ENCODE results near the gene TMEM134. TPM values are rescaled to one million over a fixed set of nuclear protein-coding genes. Genes with fewer than 3 reads are reported as not detected.

Gene TMEM134
- total and polyA plus RNA-seq, 5 donors, result 61.7 to 82.3 (median 66.4) TPM

- ATAC-seq, result no peak
- H3K27me3 ChIP-seq (ENCODE audit: control insufficient read depth, insufficient read depth), result no peaks in the 10 kb centered on the region
- WGBS, result 88% methylated on average over 34 of the region's 34 CpGs
Observed at GRCh38 chr11:67423891-67424613, 45.0 kb downstream of the TMEM134 start.

GRCh38 chr11:67423466-67423865, 45.6 kb downstream of the TMEM134 start:
- intact Hi-C loops (cut with DNase I), result no loop called here
- 93% methylated on average over 13 of the region's 13 CpGs for WGBS
- DNase-seq (no peak), ATAC-seq (no peak)
- no peaks in the 10 kb centered on the region for H3K9me3 ChIP-seq (ENCODE audit: control insufficient read depth, low read length)
- H3K27ac ChIP-seq (ENCODE audit: low read length), result no peak overlapping the region
- no peaks in the 10 kb centered on the region for H3K27me3 ChIP-seq (ENCODE audit: control insufficient read depth, insufficient read depth)
- H3K4me3 ChIP-seq (ENCODE audit: low read length), result no peak overlapping the region
- peaks cover 7% of the 10 kb centered on the region for H3K4me1 ChIP-seq (ENCODE audit: control insufficient read depth, insufficient read depth, low read length)

More at GRCh38 chr11:67423891-67424613, 45.0 kb downstream of the TMEM134 start:
- peak in 1 of 3 donors; percentile 61 for DNase-seq
- intact Hi-C loops (cut with DNase I), result no loop called here
- H3K4me1 ChIP-seq (ENCODE audit: control insufficient read depth, insufficient read depth, low read length), result peaks cover 7% of the 10 kb centered on the region
- H3K4me3 ChIP-seq (ENCODE audit: low read length), result no peak overlapping the region
- H3K27ac ChIP-seq (ENCODE audit: low read length), result no peak overlapping the region
- no peaks in the 10 kb centered on the region for H3K9me3 ChIP-seq (ENCODE audit: control insufficient read depth, low read length)

- Histone ChIP-seq H3K9me3 (ENCODE audit: control insufficient read depth, low read length) (no peaks in the 10 kb centered on the region), H3K27me3 (ENCODE audit: control insufficient read depth, insufficient read depth) (no peaks in the 10 kb centered on the region), H3K27ac (ENCODE audit: low read length) (no peak overlapping the region), H3K4me3 (ENCODE audit: low read length) (no peak overlapping the region), H3K4me1 (ENCODE audit: control insufficient read depth, insufficient read depth, low read length) (peaks cover 7% of the 10 kb centered on the region)
- intact Hi-C loops (cut with DNase I), result no loop called here
- ATAC-seq (no peak), DNase-seq (no peak)
- 69% methylated on average over 6 of the region's 6 CpGs for WGBS
Observed at GRCh38 chr11:67422891-67423290, 46.2 kb downstream of the TMEM134 start.

DNA sequence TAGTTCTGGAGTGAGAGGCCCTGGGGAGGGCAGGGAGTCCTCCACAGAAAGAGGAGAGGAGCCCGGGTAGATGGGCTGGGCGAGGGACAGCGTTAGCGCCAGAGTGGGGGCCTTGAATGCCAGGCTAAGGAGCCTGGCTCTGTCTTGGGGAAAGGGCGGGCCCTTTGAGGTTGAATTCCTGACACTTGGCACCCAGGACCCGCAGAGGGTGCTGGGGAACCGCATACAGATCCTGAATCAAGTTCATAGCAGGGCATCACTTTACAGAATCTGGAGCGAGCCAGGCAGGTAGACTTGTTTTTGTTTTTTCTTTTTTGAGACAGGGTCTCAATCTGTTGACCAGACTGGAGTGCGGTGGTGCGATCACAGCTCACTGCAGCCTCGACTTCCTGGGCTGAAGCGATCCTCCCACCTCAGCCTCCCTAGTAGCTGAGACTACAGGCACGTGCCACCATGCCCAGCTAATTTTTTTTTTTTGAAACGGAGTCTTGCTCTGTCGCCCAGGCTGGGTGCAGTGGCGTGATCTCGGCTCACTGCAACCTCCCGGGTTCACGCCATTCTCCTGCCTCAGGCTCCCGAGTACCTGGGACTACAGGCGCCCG, 47.5 kb downstream of the TMEM134 start:
- Histone ChIP-seq H3K27me3 (ENCODE audit: control insufficient read depth, insufficient read depth) (no peaks in the 10 kb centered on the region), H3K4me3 (ENCODE audit: low read length) (peak overlapping the region; percentile 11), H3K27ac (ENCODE audit: low read length) (no peak overlapping the region), H3K9me3 (ENCODE audit: control insufficient read depth, low read length) (no peaks in the 10 kb centered on the region), H3K4me1 (ENCODE audit: control insufficient read depth, insufficient read depth, low read length) (peaks cover 7% of the 10 kb centered on the region)
- no peak for DNase-seq
- 77% methylated on average over 22 of the region's 22 CpGs for whole genome bisulfite sequencing
- intact Hi-C loops (cut with DNase I), result no loop called here
- no peak for ATAC-seq

DNA sequence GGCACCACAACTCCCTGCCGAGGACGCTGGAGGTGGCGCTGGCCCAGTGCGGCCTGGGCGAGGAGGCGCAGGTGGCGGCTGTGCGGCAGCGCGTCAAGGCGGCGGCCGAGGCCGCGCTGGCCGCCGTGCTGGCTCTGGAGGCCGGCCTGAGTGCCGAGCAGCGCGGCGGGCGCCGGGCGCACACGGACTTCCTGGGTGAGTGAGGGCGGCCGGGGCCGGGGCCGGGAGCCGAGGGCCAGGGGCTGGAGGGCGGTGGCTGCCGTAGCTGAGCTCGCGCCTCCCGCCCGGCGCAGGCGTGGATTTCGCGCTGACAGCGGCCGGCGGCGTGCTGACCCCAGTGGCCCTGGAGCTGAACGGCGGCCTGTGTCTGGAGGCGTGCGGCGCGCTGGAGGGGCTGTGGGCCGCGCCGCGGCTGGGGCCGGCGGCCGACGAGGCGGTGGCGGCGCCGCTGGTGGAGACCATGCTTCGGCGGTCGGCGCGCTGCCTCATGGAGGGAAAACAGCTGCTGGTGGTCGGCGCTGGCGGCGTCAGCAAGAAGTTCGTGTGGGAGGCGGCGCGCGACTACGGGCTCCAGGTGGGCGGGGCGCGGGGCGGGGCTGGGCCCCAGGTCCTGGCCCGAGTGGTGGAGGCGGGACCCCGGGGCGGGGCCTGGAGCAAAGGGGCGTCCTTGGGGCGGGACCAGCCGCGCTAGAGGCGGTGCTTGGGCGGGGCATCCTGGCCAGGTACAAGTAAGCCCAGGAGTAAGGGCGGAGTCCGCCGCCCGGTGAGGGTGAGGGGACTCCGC, 48.2 kb downstream of the TMEM134 start:
- intact Hi-C loops (cut with DNase I), result no loop called here
- Histone ChIP-seq H3K9me3 (ENCODE audit: control insufficient read depth, low read length) (no peaks in the 10 kb centered on the region), H3K27me3 (ENCODE audit: control insufficient read depth, insufficient read depth) (no peaks in the 10 kb centered on the region), H3K4me3 (ENCODE audit: low read length) (peak overlapping the region; percentile 65), H3K4me1 (ENCODE audit: control insufficient read depth, insufficient read depth, low read length) (peaks cover 10% of the 10 kb centered on the region), H3K27ac (ENCODE audit: low read length) (peak overlapping the region; percentile 96)
- WGBS, result under 1% methylated on average over 97 of the region's 97 CpGs
- DNase-seq (peak; percentile 96 to 99 (median 99)), ATAC-seq (peak; percentile 92 to 93)

- ATAC-seq (no peak), DNase-seq (peak in 1 of 3 donors; percentile 66)
- intact Hi-C loops (cut with DNase I), result no loop called here
- H3K4me1 ChIP-seq (ENCODE audit: control insufficient read depth, insufficient read depth, low read length), result peaks cover 10% of the 10 kb centered on the region
- 37% methylated on average over 15 of the region's 15 CpGs for WGBS
- H3K9me3 ChIP-seq (ENCODE audit: control insufficient read depth, low read length), result no peaks in the 10 kb centered on the region
- peak overlapping the region; percentile 65 for H3K4me3 ChIP-seq (ENCODE audit: low read length)
- no peaks in the 10 kb centered on the region for H3K27me3 ChIP-seq (ENCODE audit: control insufficient read depth, insufficient read depth)
- peak overlapping the region; percentile 96 for H3K27ac ChIP-seq (ENCODE audit: low read length)
Observed at GRCh38 chr11:67420147-67420645, 48.9 kb downstream of the TMEM134 start.

GRCh38 chr11:67419325-67420049, 49.6 kb downstream of the TMEM134 start:
- intact Hi-C loops (cut with DNase I), result loop anchor here in 1 of 4 donors (10.0 kb wide), 1 partner anchor 45 kb away; the partner anchor contains the start of gene TMEM134
- Histone ChIP-seq H3K4me1 (ENCODE audit: control insufficient read depth, insufficient read depth, low read length) (peaks cover 10% of the 10 kb centered on the region), H3K9me3 (ENCODE audit: control insufficient read depth, low read length) (no peaks in the 10 kb centered on the region), H3K27me3 (ENCODE audit: control insufficient read depth, insufficient read depth) (no peaks in the 10 kb centered on the region), H3K4me3 (ENCODE audit: low read length) (no peak overlapping the region), H3K27ac (ENCODE audit: low read length) (peak overlapping the region; percentile 60)
- 91% methylated on average over 21 of the region's 21 CpGs for WGBS
- ATAC-seq, result no peak
- DNase-seq, result peak in 1 of 3 donors; percentile 59

DNA sequence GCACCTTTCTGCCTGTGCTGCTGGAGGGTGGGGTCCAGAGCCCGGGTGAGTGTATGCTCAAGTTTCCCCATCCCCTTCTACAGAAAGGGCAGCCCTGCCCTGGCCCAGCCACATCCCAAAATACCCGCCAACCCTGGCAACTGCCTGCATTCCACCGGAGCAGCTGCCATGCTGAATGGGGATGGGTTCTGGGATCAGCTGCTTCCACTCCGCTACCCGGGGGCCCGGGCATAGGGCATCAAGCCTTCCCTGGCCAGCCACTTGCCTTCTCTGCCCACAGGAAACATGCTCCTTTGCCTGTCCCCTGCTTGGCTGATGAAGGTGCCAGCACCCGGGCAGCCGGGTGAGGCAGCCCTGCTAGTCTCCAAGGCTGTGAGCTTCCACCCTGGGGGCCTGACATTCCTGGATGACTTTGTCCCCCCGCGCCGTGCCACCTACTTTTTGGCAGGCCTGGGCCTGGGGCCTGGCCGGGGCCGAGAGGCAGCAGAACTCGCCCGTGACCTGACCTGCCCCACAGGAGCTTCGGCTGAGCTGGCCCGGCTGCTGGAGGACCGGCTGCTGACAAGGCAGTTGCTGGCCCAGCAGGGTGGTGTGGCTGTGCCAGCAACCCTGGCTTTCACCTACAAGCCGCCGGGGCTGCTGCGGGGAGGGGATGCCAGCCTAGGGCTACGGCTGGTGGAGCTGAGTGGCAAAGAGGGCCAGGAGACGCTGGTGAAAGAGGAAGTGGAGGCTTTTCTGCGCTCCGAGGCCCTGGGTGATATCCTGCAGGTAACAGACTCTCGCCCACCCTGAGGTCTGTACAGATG, 50.4 kb downstream of the TMEM134 start:
- H3K4me3 ChIP-seq (ENCODE audit: low read length), result no peak overlapping the region
- intact Hi-C loops (cut with DNase I), result loop anchor here in 1 of 4 donors (10.0 kb wide), 1 partner anchor 46 kb away; the partner anchor contains the start of gene TMEM134
- H3K27me3 ChIP-seq (ENCODE audit: control insufficient read depth, insufficient read depth), result no peaks in the 10 kb centered on the region
- DNase-seq (peak; percentile 44 to 81 (median 74)), ATAC-seq (peak; percentile 2 to 18)
- peaks cover 10% of the 10 kb centered on the region for H3K4me1 ChIP-seq (ENCODE audit: control insufficient read depth, insufficient read depth, low read length)
- H3K27ac ChIP-seq (ENCODE audit: low read length), result peak overlapping the region; percentile 60
- no peaks in the 10 kb centered on the region for H3K9me3 ChIP-seq (ENCODE audit: control insufficient read depth, low read length)
- WGBS, result 57% methylated on average over 26 of the region's 26 CpGs

DNA sequence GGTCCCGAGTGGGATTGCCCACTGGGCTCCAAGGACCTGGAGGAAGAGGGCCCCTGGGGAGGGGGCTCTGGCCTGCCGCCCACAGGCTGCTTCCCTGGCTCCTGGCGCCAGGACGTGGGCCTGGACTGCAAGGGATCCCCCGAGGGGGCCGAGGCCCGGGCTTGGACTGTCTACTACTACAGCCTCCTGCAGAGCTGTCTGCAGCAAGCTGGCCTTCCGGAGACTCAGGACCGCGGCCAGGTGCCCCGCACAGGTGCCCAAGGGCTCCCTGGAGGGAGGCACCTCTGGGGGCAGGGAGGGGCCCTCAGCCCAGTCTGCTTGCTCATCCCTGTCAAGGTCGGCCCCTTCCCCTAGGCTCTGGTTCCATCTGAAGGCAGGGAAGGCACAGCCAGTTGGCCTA, 51.6 kb downstream of the TMEM134 start:
- H3K4me3 ChIP-seq (ENCODE audit: low read length), result no peak overlapping the region
- peak overlapping the region; percentile 60 for H3K27ac ChIP-seq (ENCODE audit: low read length)
- DNase-seq (peak in 2 of 3 donors; percentile 64 to 72), ATAC-seq (no peak)
- WGBS, result 76% methylated on average over 12 of the region's 12 CpGs
- peaks cover 10% of the 10 kb centered on the region for H3K4me1 ChIP-seq (ENCODE audit: control insufficient read depth, insufficient read depth, low read length)
- no peaks in the 10 kb centered on the region for H3K9me3 ChIP-seq (ENCODE audit: control insufficient read depth, low read length)
- intact Hi-C loops (cut with DNase I), result loop anchor here in 1 of 4 donors (10.0 kb wide), 1 partner anchor 47 kb away; the partner anchor contains the start of gene TMEM134
- H3K27me3 ChIP-seq (ENCODE audit: control insufficient read depth, insufficient read depth), result no peaks in the 10 kb centered on the region

Measured in right cardiac atrium (tissue), 5 donors.